K562 (cell line): ENCODE data around the gene FOXE1. TPM values are rescaled to one million over a fixed set of nuclear protein-coding genes. Genes with fewer than 3 reads are reported as not detected.

Experiments used
- CBFA2T2 ChIP-seq: fragments of 450-650 bp; conservative IDR thresholded peaks from 2 replicates; pipeline ENCODE4 v1.6.1; 2017; ENCODE audit warnings: mild to moderate bottlenecking
- CSDE1 ChIP-seq, 2 experiments: fragments of 450-650 bp; IDR thresholded peaks; 2 replicates each; pipeline ENCODE4 v1.6.1; 2016; ENCODE audit warnings: mild to moderate bottlenecking in 1 of 2
- ZNF263 ChIP-seq: sonication (generic); formaldehyde crosslinking; IDR thresholded peaks from 2 replicates; pipeline ENCODE4 v1.8.0; 2022; ENCODE audit warnings: mild to moderate bottlenecking, missing genetic modification reagents, borderline replicate concordance
- ZNF384 ChIP-seq: IDR thresholded peaks from 2 replicates; pipeline ENCODE4 v1.6.1; 2012; ENCODE audit warnings: low read depth, low read length, improper control_type of control experiment
- polyA plus RNA-seq, 8 experiments: library from polyadenylated mRNA; depleted of rRNA in 4 of 8; stranded (reverse) in 5 of 8; unstranded in 3 of 8; fragments of >200 nt; fragmentation: Nextera tagmentation in 2 of 8; fragmentation: Illumina TruSeq in 1 of 8; extraction: Ambion mirVana in 2 of 8; extraction: Trizol in 1 of 8; gene quantifications; 2 replicates each; pipeline versions ENCODE4 v1.2.1 to v1.2.3, GENCODE V29; 2011 to 2014; ENCODE audit warnings: inconsistent platforms in 1 of 8, missing spikeins in 1 of 8
- total RNA-seq, 7 experiments: library from RNA; depleted of rRNA in 6 of 7; stranded (reverse); fragments of >200 nt in 6 of 7; fragmentation: Illumina TruSeq in 2 of 7; extraction: Trizol in 2 of 7; gene quantifications; 2 replicates each; pipeline versions ENCODE4 v1.2.1 to v1.2.3, GENCODE V29; 2011 to 2021; ENCODE audit warnings: low replicate concordance in 1 of 7
- TF ChIP-seq, protein P1 (sequence below): fragments of 450-650 bp; IDR thresholded peaks from 2 replicates; pipeline ENCODE4 v1.6.1; 2016; ENCODE audit warnings: low read depth

The FOXE1 gene
- total and polyA plus RNA-seq, 9 of the 15 experiments (the other 6 are each of a cell fraction or from before 2014, with no cell fraction given): not detected

DNA sequence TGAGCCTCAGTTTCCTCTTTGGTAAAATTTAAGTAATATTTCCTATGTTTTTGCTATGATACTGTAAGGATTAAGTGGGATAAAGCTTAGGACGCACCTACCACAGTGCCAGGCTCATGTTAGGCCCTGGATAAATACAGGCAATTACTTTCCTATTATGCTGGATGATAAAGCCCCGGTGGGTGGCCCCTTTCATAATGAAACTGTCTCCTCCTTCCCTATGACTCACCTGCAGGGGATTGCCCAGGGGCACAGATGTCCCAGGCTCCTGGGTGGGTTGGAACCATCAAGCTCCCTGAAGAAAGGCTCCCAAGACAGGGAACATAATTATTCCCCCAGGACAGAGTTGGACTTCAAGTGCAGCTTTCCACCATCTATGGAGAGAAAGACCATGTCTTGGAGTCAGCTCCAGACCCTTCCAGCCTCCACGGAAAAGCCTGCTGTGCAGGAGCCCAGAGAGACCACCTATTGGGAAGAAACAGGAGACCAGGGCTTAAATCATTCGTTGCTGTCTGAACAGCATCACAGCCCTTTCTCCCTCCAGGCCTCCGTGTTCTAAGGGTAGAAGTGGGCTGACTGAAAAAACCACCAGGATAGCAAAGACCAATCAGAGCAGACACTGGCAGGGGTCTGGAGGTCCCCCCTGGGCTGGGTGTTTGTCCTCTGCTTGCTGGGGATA is 43.2 kb upstream of the FOXE1 start (continued):
- TF ChIP-seq, protein P1, sequence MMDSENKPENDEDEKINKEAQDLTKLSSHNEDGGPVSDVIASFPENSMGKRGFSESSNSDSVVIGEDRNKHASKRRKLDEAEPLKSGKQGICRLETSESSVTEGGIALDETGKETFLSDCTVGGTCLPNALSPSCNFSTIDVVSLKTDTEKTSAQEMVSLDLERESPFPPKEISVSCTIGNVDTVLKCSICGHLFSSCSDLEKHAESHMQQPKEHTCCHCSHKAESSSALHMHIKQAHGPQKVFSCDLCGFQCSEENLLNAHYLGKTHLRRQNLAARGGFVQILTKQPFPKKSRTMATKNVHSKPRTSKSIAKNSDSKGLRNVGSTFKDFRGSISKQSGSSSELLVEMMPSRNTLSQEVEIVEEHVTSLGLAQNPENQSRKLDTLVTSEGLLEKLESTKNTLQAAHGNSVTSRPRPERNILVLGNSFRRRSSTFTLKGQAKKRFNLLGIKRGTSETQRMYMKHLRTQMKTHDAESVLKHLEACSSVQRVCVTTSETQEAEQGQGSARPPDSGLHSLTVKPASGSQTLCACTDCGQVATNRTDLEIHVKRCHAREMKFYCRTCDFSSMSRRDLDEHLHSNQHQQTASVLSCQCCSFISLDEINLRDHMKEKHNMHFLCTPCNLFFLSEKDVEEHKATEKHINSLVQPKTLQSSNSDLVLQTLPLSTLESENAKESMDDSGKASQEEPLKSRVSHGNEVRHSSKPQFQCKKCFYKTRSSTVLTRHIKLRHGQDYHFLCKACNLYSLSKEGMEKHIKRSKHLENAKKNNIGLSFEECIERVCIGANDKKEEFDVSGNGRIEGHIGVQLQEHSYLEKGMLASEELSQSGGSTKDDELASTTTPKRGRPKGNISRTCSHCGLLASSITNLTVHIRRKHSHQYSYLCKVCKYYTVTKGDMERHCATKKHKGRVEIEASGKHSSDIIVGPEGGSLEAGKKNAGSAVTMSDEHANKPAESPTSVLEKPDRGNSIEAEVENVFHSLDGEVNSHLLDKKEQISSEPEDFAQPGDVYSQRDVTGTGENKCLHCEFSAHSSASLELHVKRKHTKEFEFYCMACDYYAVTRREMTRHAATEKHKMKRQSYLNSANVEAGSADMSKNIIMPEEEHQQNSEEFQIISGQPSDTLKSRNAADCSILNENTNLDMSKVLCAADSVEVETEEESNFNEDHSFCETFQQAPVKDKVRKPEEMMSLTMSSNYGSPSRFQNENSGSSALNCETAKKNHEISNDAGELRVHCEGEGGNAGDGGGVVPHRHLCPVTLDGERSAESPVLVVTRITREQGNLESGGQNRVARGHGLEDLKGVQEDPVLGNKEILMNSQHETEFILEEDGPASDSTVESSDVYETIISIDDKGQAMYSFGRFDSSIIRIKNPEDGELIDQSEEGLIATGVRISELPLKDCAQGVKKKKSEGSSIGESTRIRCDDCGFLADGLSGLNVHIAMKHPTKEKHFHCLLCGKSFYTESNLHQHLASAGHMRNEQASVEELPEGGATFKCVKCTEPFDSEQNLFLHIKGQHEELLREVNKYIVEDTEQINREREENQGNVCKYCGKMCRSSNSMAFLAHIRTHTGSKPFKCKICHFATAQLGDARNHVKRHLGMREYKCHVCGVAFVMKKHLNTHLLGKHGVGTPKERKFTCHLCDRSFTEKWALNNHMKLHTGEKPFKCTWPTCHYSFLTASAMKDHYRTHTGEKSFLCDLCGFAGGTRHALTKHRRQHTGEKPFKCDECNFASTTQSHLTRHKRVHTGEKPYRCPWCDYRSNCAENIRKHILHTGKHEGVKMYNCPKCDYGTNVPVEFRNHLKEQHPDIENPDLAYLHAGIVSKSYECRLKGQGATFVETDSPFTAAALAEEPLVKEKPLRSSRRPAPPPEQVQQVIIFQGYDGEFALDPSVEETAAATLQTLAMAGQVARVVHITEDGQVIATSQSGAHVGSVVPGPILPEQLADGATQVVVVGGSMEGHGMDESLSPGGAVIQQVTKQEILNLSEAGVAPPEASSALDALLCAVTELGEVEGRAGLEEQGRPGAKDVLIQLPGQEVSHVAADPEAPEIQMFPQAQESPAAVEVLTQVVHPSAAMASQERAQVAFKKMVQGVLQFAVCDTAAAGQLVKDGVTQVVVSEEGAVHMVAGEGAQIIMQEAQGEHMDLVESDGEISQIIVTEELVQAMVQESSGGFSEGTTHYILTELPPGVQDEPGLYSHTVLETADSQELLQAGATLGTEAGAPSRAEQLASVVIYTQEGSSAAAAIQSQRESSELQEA: no peak
- TF ChIP-seq CBFA2T2: no peak
- TF ChIP-seq ZNF384: no peak
- TF ChIP-seq ZNF263: no peak
- no peak for TF ChIP-seq CSDE1 (IDR thresholded peaks at IDR 0.05)
